Renal cortex interstitium (tissue), 11 donors: ENCODE measurements around the gene HNRNPC. TPM values are rescaled to one million over a fixed set of nuclear protein-coding genes. Genes with fewer than 3 reads are reported as not detected.
"Not testable (repeated sequence)": the region's sequence is repeated elsewhere in the genome, so short reads cannot be mapped to it uniquely, and the experiment has no call there.

Experiments
- DNase-seq, 11 donors: peaks; one replicate each; pipeline ENCODE4 v3.0.0-alpha.2; 2013; ENCODE audit warnings: low read depth in 9 of 11, low spot score in 4 of 11; ENCODE audit errors: extremely low read depth in 1 of 11
- polyA plus RNA-seq, 3 donors: library from polyadenylated mRNA; unstranded; fragments of 120-200 nt; gene quantifications; one replicate each; pipeline ENCODE4 v1.2.1, GENCODE V29; 2013; ENCODE audit not compliant: insufficient read length in 3 of 3

Gene HNRNPC
- polyA plus RNA-seq, 3 donors: 833 to 1,041 (median 977) TPM

- no peak for DNase-seq
These were observed 12.5 kb downstream of the HNRNPC start for GRCh38 chr14:21256539-21257393.

GRCh38 chr14:21256102-21256447, 13.2 kb downstream of the HNRNPC start:
- DNase-seq: not testable (repeated sequence)

GRCh38 chr14:21255385-21256101, 13.7 kb downstream of the HNRNPC start:
- DNase-seq: no peak

GRCh38 chr14:21252149-21252548, 17.1 kb downstream of the HNRNPC start:
- no peak for DNase-seq

- DNase-seq: no peak
These were observed 18.0 kb downstream of the HNRNPC start for GRCh38 chr14:21251215-21251614.

- DNase-seq: no peak
These were observed 20.4 kb downstream of the HNRNPC start for GRCh38 chr14:21248739-21249411.

- no peak for DNase-seq
These were observed 20.9 kb downstream of the HNRNPC start for GRCh38 chr14:21248338-21248737.

GRCh38 chr14:21245813-21246212, 23.4 kb downstream of the HNRNPC start:
- no peak for DNase-seq

- no peak for DNase-seq
These were observed 24.7 kb downstream of the HNRNPC start for GRCh38 chr14:21244544-21244943.

- DNase-seq: peak in 2 of 11 donors; percentile 10 to 30
These were observed 27.9 kb downstream of the HNRNPC start for GRCh38 chr14:21241218-21241819.

- no peak for DNase-seq
These were observed 28.8 kb downstream of the HNRNPC start for GRCh38 chr14:21240417-21240816.

- no peak for DNase-seq
These were observed 30.3 kb downstream of the HNRNPC start for GRCh38 chr14:21238823-21239518.

GRCh38 chr14:21236948-21237797, 32.1 kb downstream of the HNRNPC start:
- no peak for DNase-seq

- no peak for DNase-seq
These were observed 35.1 kb downstream of the HNRNPC start for GRCh38 chr14:21234112-21234511.

- DNase-seq: no peak
These were observed 35.7 kb downstream of the HNRNPC start for GRCh38 chr14:21233457-21234076.

- DNase-seq: no peak
These were observed 38.1 kb downstream of the HNRNPC start for GRCh38 chr14:21231020-21231652.

- DNase-seq: no peak
These were observed 39.4 kb downstream of the HNRNPC start for GRCh38 chr14:21229821-21230220.
